NCI-H1048 (cell line): ENCODE results near the gene PTPRA.
"Not testable (repeated sequence)": the region's sequence is repeated elsewhere in the genome, so short reads cannot be mapped to it uniquely, and the experiment has no call there.

ENCODE experiments used
- DNase-seq: peaks from one replicate; lab custom pipeline; 2025; lab: John Stamatoyannopoulos, UW

PTPRA gene

GRCh38 chr20:2889797-2890196 lies 16.5 kb downstream of the PTPRA start:
- DNase-seq = no peak

GRCh38 chr20:2890742-2891141 lies 17.5 kb downstream of the PTPRA start:
- no peak for DNase-seq

- no peak for DNase-seq
These were observed 18.1 kb downstream of the PTPRA start for GRCh38 chr20:2891343-2891742.

GRCh38 chr20:2892376-2892775 lies 19.1 kb downstream of the PTPRA start:
- DNase-seq = no peak

- DNase-seq = no peak
These were observed 20.9 kb downstream of the PTPRA start for GRCh38 chr20:2894221-2894620.

GRCh38 chr20:2895154-2895553 lies 21.9 kb downstream of the PTPRA start:
- DNase-seq = not testable (repeated sequence)

GRCh38 chr20:2899243-2899642 lies 26.0 kb downstream of the PTPRA start:
- DNase-seq = no peak

- no peak for DNase-seq
These were observed 27.7 kb downstream of the PTPRA start for GRCh38 chr20:2900845-2901592.

GRCh38 chr20:2902291-2902690 lies 29.0 kb downstream of the PTPRA start:
- no peak for DNase-seq

GRCh38 chr20:2902818-2903217 lies 29.5 kb downstream of the PTPRA start:
- no peak for DNase-seq

- no peak for DNase-seq
These were observed 30.4 kb downstream of the PTPRA start for GRCh38 chr20:2903686-2904085.

GRCh38 chr20:2907519-2907918 lies 34.2 kb downstream of the PTPRA start:
- no peak for DNase-seq

- no peak for DNase-seq
These were observed 36.7 kb downstream of the PTPRA start for GRCh38 chr20:2909953-2910352.

GRCh38 chr20:2911200-2911599 lies 37.9 kb downstream of the PTPRA start:
- DNase-seq = no peak

- no peak for DNase-seq
These were observed 40.9 kb downstream of the PTPRA start for GRCh38 chr20:2914160-2914559.

GRCh38 chr20:2917266-2917665 lies 44.0 kb downstream of the PTPRA start:
- no peak for DNase-seq

- DNase-seq = no peak
These were observed 45.1 kb downstream of the PTPRA start for GRCh38 chr20:2918096-2919049.

GRCh38 chr20:2919518-2920245 lies 46.4 kb downstream of the PTPRA start:
- DNase-seq = no peak

- no peak for DNase-seq
These were observed 47.2 kb downstream of the PTPRA start for GRCh38 chr20:2920473-2920872.

GRCh38 chr20:2921506-2921905 lies 48.2 kb downstream of the PTPRA start:
- DNase-seq = no peak

GRCh38 chr20:2922957-2923356 lies 49.7 kb downstream of the PTPRA start:
- DNase-seq = no peak

- DNase-seq = no peak
These were observed 57.3 kb downstream of the PTPRA start for GRCh38 chr20:2930538-2930937.
